Activated T-cell treated with anti-CD3 and anti-CD28 coated beads, Interleukin-2, amount 50 U/mL, for 48 hours (primary cell): Measurements from ENCODE around the gene EBF3.

Experiments
- DNase-seq, 2 experiments: peaks; one replicate each; pipeline ENCODE4 v3.0.0-alpha.2; 2020

EBF3 gene

DNA sequence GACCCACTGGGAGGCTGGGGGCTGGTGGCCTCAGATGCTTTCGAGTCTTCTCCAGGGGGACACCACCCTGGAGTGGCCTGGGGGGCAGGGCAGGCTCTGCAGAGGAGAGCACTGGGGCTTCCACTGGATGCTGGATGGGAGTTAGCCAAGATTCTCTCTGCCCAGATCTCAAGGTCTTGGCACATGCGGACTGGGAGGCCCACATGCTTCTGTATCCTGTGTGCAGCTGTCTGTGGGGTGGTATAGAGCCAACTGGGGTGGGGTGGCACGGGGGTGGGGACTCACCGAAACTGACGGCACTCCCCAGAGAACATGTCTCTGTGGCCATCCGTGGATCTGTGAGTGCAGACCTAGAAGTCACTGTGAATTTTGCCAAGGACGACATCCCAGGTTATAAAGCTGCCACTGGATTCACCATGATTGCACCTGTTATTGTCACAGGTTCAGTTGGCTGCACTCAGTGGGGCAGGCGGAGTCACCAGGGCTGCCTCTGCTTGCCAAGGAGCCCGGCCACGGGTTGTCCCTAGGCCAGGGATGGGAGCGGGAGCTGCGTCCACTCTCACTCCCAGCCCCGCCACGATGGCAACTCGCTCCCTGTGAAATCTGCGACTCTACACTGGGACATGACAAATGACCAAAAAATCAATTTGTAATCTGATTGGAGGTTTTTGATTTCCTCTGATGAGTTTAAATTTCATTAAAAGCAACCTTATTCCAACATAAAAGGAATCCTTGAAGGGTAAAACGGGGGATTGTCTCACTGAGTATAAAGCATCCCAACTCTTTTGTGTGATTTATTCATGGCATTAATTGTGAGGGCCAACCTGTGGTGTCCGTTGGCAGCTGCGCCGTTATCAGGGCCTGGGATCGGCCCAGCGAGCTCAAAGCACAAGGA, 131.3 kb downstream of the EBF3 start:
- DNase-seq: no peak

DNA sequence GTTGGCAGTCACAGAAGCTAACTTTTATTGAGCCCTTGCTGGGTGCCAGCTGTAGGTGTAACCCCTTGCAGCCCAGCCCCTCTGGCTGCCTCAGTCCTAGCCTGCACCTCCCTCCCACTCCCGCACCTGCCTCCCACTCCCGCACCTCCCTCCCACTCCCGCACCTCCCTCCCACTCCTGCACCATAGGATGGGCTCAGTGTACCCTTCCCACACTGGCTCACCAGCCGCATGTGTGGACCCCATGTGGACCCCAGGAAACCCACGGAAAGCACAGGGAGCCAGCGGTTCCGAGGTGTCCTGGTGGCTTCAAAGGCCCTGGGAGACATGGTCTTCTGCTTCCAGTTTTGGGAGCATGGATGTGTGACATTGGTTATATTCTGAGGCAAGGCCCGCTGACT, 132.9 kb downstream of the EBF3 start:
- DNase-seq: no peak

- no peak for DNase-seq
Measured at GRCh38 chr10:129825826-129826225, 138.2 kb downstream of the EBF3 start.

GRCh38 chr10:129825221-129825620, 138.9 kb downstream of the EBF3 start:
- DNase-seq: no peak

- DNase-seq: no peak
Measured at GRCh38 chr10:129820451-129820850, 143.6 kb downstream of the EBF3 start.

DNA sequence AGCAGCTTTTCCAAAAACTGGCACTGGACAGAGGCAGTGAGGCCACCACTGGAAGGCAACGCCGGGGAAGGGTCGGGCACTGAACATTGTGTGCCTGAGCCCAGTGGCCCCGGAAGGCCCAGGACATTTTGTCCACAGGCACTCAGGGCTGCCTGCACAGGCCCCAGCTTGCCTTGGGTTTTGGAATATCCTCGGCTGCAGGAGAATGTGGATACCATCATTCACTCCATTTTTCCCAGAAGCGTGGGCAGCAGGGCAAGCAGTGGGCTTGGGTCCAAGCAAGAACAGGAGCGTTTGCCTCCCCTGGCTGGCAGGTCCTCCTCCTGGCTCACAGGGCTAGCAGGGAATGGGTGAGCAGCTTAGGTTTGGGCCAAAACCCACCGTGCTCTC, 147.4 kb downstream of the EBF3 start:
- DNase-seq: no peak

DNA sequence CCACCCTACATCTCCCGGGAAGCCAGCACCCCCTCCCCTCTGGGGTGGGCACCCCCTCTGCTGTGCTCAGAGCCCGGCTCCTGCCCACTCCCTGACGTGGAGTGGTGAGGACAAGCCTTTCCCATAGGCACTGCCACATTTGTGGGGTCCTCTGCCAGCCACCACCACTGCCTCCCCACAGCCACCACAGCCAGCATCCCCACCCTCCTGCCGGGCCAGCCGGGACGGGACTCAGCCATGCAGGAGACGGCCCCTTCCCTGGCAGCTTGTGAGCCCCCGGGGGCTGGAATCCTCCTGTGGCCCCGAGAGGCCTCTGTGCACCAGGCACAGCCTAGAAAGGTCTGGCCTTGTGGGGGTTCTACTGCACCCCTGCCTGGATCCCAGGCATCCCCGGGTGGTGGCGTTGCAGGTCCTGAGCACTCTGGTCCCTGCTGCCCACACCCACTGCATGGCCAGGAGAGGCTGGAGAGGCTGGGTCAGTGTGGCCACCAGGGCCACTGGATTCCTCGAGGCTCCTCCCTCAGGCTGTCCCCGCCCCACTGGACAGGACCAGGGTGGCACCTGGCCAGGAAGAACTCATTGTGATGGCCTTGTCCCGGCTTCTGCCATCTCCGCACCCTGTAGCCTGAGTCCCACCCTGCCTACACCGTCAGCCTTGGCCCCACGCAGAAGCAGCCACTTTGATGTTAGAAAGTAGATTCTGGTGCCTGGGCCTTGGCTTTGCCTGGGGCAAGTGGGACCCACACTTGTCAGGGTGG, 148.0 kb downstream of the EBF3 start:
- no peak for DNase-seq

DNA sequence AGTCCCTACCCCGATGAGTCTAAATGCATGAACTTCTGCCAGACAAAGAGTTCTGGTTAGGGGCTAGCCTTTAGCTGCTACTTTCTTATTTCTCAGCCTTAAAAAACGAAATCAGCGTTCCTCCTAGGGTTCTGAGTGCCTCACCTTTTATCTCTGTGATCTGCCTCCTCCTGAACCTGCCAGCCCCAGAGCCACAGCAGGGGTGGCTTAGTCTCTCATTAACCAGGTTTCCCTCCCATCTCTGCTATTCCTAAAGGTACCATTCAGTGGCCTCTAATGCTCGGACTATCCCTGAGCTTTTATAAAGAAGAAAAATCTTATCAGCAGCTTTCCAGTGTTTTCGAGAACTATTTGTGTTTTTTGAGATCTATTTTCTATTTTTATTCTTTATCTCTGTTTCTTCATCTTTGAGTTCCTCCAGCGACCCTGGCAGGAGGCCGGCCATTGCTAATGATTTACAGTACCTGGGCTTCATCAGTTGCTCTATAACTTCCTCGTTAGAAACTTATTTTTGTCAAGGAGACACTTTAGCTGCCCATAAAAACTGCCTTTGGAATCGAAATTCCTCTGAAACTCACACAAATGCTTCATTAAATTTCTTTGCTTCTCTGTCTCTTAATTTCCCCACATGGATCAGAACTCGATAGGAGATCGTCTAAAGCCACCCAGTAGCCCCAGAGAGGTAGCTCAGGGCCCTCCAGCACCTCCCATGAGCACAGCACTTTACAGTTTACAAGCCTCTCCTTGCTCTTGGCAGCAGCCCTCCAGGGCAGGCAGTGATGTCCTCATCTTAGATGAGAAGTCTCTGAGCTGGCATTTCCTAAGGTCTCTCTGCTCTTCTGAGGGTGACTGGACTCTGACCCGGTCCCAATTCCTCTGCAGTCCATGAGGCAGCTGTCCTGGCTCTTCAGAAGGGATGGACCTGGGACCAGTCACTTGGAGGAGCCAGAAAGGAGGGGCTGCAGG, 149.1 kb downstream of the EBF3 start:
- no peak for DNase-seq

- no peak for DNase-seq
Measured at GRCh38 chr10:129812398-129812797, 151.7 kb downstream of the EBF3 start.

DNA sequence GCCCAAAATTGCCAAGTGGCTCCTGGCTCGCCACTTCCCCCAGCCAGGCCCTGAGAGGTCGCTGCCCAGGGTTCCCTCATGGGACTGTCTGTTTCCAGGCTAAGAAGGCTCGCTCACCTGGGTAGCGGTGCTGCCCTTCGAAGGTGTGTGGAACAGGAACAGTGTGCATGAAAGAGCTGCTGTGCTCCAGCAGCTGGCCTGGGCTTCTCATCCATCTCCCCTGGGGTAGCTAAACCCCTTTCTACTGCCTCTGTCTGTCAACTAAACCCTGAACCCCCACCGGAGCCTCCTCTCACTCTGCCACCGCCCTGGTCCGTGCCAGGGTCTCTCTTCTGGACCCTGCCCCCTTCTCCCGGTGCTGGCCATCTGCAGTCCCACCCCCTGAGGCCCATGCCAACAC, 152.9 kb downstream of the EBF3 start:
- no peak for DNase-seq

DNA sequence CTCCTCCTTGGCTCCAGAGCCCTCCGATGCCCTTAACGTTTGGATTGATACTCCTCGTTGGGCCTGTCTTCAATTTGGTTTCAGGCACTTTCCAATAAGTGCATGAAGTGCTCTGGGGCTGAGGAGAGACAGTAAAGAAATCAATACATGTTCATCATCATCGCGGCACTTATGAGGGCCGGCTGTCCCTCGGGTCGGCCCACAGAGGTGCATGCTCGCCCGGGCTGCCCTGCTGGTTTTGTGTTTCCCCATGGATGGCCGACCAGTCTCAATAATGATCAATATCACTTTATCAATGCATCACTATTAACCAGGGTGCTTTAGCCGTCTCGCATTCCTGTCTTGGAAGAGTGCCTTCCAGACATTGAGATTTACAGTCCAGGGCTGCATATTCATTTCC, 154.2 kb downstream of the EBF3 start:
- DNase-seq: no peak

DNA sequence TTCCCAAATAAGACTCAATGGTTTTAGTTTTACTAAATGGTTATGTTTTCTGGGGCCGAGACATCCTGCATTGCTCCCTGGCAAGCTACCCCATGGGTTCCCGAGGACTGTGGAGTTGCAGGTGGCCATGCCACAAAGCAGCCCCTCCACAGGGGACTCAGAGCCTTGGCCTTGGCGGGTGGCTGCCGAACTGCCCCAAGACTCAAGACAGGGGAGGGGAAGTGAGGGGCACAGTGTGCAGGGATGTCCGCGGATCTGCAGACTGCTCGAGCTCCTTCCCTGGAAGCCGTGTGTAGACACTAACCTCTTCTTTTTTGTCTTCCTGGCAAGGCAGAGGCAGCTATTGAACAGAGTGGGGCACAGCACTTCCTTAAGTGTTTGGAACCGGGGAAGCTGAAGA, 154.6 kb downstream of the EBF3 start:
- DNase-seq: no peak

DNA sequence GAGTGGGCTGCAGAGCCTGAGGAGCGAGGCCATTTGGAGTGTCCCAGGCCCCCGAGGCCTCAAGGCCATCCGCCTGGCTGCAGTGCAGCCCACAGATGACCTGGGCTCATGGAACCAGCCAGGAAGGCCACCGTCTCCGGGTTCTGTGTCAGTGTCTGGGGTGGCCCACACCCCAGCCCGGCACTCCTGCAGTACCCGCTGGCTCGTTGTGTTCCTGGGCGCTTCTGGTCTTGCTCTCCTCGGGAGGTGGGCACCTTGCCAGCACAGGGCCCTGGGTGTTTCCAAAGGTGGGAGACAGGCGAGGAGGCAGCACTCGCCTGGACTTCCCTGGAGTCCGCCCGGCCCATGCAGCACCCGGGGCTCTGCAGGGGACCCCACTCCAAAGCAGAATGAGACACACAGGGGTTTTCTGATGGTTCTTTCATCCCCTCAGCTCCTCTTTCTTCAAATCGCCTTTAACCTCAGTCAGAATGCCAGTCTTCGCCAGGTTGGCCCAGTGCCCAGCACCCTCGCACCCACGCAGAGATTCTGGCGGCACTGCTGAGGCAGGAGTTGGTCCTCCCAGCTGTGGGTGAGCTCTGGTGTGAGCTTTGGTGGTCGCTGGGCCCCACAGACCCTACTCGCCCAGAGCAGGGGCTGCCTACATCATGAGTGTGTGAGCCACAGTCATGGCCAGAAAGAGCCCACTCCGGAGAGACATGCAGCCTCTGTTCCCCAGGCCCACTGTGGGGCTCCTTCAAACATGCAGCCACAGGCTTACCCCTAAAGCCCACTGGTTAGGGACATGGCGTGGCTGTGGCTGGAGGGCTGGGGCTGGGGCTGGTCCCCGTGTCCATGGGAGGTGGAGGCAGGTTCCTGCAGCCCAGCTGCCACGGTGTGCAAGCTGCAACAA, 155.7 kb downstream of the EBF3 start:
- DNase-seq: no peak

GRCh38 chr10:129807211-129807610, 156.9 kb downstream of the EBF3 start:
- DNase-seq: no peak

DNA sequence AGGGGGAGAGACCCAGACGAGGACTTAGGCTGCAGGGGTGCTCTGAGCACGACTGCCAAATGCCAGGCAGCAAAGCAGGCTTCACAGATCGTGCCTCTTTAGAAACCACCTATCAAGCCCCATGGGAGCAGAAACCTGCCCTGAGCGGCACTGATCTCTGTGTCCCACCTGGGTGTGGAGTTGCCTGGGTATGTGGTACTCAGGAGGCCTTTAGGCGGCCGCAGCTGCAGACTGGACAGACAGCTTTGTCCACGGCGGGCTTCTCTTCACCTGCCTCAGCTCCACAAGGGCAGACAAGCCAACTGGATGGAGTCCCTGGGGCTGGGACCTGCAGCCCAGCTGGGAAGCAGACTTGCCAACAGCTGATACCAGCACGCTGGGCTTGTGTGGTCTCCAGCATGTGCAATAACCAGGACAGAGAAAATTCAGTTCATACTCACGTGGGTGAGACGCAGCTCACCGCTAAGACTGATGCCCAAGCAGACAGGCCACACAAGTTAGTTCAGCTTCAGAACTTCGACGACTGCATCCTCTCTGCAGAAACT, 163.2 kb downstream of the EBF3 start:
- no peak for DNase-seq

- DNase-seq: no peak
Measured at GRCh38 chr10:129799942-129800341, 164.1 kb downstream of the EBF3 start.

DNA sequence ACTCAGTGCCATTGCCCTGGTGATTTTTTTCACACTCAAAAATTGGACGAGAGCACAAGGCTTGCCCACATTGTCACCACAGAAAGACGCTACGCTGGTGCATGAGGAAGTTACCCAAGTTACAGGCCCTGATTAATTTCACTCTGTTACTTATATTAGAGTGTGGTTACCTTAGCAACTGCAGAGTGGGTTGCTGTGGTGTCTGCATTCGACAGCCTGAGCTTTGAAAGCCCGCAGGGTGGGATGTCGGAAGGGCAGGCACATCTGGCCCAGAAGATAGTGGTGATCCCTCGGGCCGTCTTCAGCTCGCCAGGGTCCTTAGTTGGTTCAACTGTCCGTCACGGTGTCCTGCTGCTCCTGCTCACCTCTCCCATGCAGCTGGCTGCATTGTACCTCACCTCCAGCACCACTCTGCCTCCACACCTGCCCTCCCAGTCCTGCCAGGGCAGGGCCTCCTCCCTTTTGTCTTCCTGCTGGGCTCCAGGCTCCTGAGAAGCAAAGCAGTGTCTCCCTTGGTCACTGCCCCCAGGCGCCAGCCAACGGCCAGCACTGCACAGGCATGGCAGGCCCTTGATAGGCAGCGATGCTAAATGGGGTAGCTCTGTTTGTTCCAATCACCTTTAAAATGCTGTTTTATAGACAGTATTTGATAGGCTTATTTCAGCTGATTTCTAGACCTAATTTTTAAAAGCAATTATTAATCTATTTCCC, 167.2 kb downstream of the EBF3 start:
- no peak for DNase-seq

GRCh38 chr10:129793996-129794395, 170.1 kb downstream of the EBF3 start:
- DNase-seq: no peak

DNA sequence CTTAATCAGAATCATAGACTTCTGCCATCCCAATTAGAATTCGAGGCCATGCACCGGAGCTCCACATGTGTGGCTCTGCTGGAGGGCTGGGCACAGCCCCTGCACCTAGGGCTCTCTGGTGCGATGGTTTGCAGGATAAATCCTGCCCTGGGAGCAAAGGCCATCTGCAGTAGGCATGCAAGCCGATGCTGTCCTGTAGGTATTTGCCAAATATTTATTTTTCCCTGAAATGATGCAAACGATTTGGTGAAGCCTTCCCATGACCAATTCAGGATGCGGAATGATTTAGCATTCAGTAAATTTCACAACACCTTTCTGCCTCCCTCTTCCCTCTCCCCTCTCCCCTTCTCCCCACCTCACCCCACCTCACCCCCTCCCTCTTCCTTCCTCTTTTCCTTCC, 170.6 kb downstream of the EBF3 start:
- no peak for DNase-seq

DNA sequence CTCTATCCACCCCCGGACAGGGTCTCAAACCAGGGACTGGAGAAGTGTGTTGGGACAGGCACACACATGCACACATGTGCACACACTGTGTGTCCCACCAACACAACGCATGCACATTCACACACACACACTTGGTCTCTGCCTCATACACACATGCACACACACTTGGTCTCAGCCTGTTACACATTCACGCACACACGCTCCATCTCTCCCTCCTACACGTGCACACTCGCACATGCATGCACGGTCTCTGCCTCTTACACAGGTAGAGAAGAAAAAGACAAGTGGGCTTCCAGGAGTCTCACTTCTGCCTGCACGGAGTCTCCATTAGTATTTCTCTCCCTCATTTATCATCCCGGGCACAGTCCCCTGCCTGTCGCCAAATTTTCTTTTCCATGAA, 171.2 kb downstream of the EBF3 start:
- no peak for DNase-seq

- no peak for DNase-seq
Measured at GRCh38 chr10:129792141-129792540, 171.9 kb downstream of the EBF3 start.
